NT2/D1 (cell line): ENCODE data around the gene MRPL24.

ENCODE experiments used
- DNase-seq: peaks from one replicate; pipeline ENCODE4 v3.0.0-alpha.2; 2011; ENCODE audit warnings: low read depth, low spot score
- H3K27me3 ChIP-seq: 2 replicates; pipeline ENCODE4 v1.6.0; 2011; ENCODE audit warnings: mild to moderate bottlenecking; ENCODE audit not compliant: insufficient read length, insufficient read depth
- H3K36me3 ChIP-seq: 2 replicates; pipeline ENCODE4 v1.6.1; 2011; ENCODE audit warnings: mild to moderate bottlenecking, low read length, mixed read lengths; ENCODE audit not compliant: insufficient read depth, insufficient read length
- H3K4me1 ChIP-seq: 2 replicates; pipeline ENCODE4 v1.5.1; 2011; ENCODE audit not compliant: insufficient read depth, insufficient read length
- H3K4me3 ChIP-seq: 2 replicates; pipeline ENCODE4 v1.5.1; 2011; ENCODE audit warnings: low read depth; ENCODE audit not compliant: insufficient read length
- H3K9ac ChIP-seq: 2 replicates; pipeline ENCODE4 v1.6.0; 2011; ENCODE audit warnings: low read depth; ENCODE audit not compliant: insufficient read length
- H3K9me3 ChIP-seq: 2 replicates; pipeline ENCODE4 v1.5.1; 2011; ENCODE audit warnings: mild to moderate bottlenecking, low read length; ENCODE audit not compliant: insufficient read depth
- SUZ12 ChIP-seq: IDR thresholded peaks from 2 replicates; pipeline ENCODE4 v1.6.1; 2011; ENCODE audit not compliant: insufficient read length, insufficient read depth; ENCODE audit errors: extremely low read depth
- YY1 ChIP-seq: IDR thresholded peaks from 2 replicates; pipeline ENCODE4 v1.6.1; 2011; ENCODE audit not compliant: insufficient read length, insufficient read depth
- ZNF274 ChIP-seq: IDR thresholded peaks from 2 replicates; pipeline ENCODE4 v1.6.1; 2011; ENCODE audit warnings: mild to moderate bottlenecking, low read depth, low read length

Gene MRPL24

GRCh38 chr1:156740237-156740740 is 599 bp downstream of the MRPL24 start:
- Histone ChIP-seq H3K36me3 (peaks cover 75% of the 10 kb centered on the region), H3K27me3 (no peaks in the 10 kb centered on the region), H3K9ac (peak overlapping the region; percentile 99), H3K4me3 (peak overlapping the region; percentile 97), H3K9me3 (no peaks in the 10 kb centered on the region), H3K4me1 (peaks cover 5% of the 10 kb centered on the region)
- no peak for TF ChIP-seq ZNF274
- no peak for TF ChIP-seq SUZ12
- no peak for TF ChIP-seq YY1
- DNase-seq, result no peak

- Histone ChIP-seq H3K9me3 (no peaks in the 10 kb centered on the region), H3K4me1 (no peaks in the 10 kb centered on the region), H3K9ac (no peak overlapping the region), H3K4me3 (no peak overlapping the region), H3K27me3 (no peaks in the 10 kb centered on the region), H3K36me3 (peaks cover 68% of the 10 kb centered on the region)
- DNase-seq, result no peak
- TF ChIP-seq YY1 (no peak), ZNF274 (no peak), SUZ12 (no peak)
Observed at GRCh38 chr1:156738916-156739315, 2.0 kb downstream of the MRPL24 start.

- Histone ChIP-seq H3K9ac (no peak overlapping the region), H3K9me3 (no peaks in the 10 kb centered on the region), H3K4me1 (no peaks in the 10 kb centered on the region), H3K4me3 (no peak overlapping the region), H3K27me3 (no peaks in the 10 kb centered on the region), H3K36me3 (peaks cover 68% of the 10 kb centered on the region)
- no peak for DNase-seq
- TF ChIP-seq ZNF274, result no peak
Observed at GRCh38 chr1:156738407-156738806, 2.5 kb downstream of the MRPL24 start.

GRCh38 chr1:156733989-156734584 is 6.8 kb downstream of the MRPL24 start:
- Histone ChIP-seq H3K4me1 (no peaks in the 10 kb centered on the region), H3K9ac (no peak overlapping the region), H3K4me3 (no peak overlapping the region), H3K36me3 (peaks cover 74% of the 10 kb centered on the region), H3K9me3 (no peaks in the 10 kb centered on the region), H3K27me3 (no peaks in the 10 kb centered on the region)
- no peak for DNase-seq
- TF ChIP-seq SUZ12 (no peak), YY1 (no peak), ZNF274 (no peak)

- Histone ChIP-seq H3K4me1 (peaks cover 15% of the 10 kb centered on the region), H3K27me3 (no peaks in the 10 kb centered on the region), H3K36me3 (peaks cover 70% of the 10 kb centered on the region), H3K9me3 (no peaks in the 10 kb centered on the region), H3K4me3 (peak within 1 kb of the TSS; percentile 99), H3K9ac (peak within 1 kb of the TSS; percentile 100)
- peak; percentile 98 for DNase-seq
- no peak for TF ChIP-seq SUZ12
- TF ChIP-seq ZNF274, result no peak
- TF ChIP-seq YY1, result no peak
Observed at GRCh38 chr1:156728599-156729462, 12.1 kb downstream of the MRPL24 start, which contains the start of gene ISG20L2. TSS of gene ISG20L2 (minus strand) at chr1:156728766. CDS start at chr1:156727652, 1,114 bp downstream.

GRCh38 chr1:156727926-156728598 is 12.8 kb downstream of the MRPL24 start, which contains the start of gene METTL25B:
TSS of gene METTL25B (plus strand) at chr1:156728469. CDS start at chr1:156729105, 636 bp downstream.
- H3K9ac ChIP-seq, result peak within 1 kb of the TSS; percentile 100
- peaks cover 15% of the 10 kb centered on the region for H3K4me1 ChIP-seq
- TF ChIP-seq YY1 (no peak), SUZ12 (no peak), ZNF274 (no peak)
- H3K9me3 ChIP-seq, result no peaks in the 10 kb centered on the region
- peak within 1 kb of the TSS; percentile 99 for H3K4me3 ChIP-seq
- H3K36me3 ChIP-seq, result peaks cover 70% of the 10 kb centered on the region
- H3K27me3 ChIP-seq, result no peaks in the 10 kb centered on the region
- DNase-seq, result no peak

- DNase-seq, result no peak
- no peaks in the 10 kb centered on the region for H3K27me3 ChIP-seq
- peaks cover 70% of the 10 kb centered on the region for H3K36me3 ChIP-seq
- peaks cover 15% of the 10 kb centered on the region for H3K4me1 ChIP-seq
- H3K9ac ChIP-seq, result peak overlapping the region; percentile 100
- H3K4me3 ChIP-seq, result peak overlapping the region; percentile 99
- TF ChIP-seq YY1, result no peak
- no peak for TF ChIP-seq ZNF274
- no peak for TF ChIP-seq SUZ12
- H3K9me3 ChIP-seq, result no peaks in the 10 kb centered on the region
Observed at GRCh38 chr1:156727492-156727891, 13.4 kb downstream of the MRPL24 start.
